Activated CD4-positive, alpha-beta T cell treated with anti-CD3 and anti-CD28 coated beads for 4 hours (primary cell): Measurements from ENCODE around the gene TPST1.
"Not testable (repeated sequence)": the region's sequence is repeated elsewhere in the genome, so short reads cannot be mapped to it uniquely, and the experiment has no call there.

ENCODE experiments used
- DNase-seq, 2 donors: peaks; one replicate each; pipeline ENCODE4 v3.0.0-alpha.2; 2020

Gene TPST1

DNA sequence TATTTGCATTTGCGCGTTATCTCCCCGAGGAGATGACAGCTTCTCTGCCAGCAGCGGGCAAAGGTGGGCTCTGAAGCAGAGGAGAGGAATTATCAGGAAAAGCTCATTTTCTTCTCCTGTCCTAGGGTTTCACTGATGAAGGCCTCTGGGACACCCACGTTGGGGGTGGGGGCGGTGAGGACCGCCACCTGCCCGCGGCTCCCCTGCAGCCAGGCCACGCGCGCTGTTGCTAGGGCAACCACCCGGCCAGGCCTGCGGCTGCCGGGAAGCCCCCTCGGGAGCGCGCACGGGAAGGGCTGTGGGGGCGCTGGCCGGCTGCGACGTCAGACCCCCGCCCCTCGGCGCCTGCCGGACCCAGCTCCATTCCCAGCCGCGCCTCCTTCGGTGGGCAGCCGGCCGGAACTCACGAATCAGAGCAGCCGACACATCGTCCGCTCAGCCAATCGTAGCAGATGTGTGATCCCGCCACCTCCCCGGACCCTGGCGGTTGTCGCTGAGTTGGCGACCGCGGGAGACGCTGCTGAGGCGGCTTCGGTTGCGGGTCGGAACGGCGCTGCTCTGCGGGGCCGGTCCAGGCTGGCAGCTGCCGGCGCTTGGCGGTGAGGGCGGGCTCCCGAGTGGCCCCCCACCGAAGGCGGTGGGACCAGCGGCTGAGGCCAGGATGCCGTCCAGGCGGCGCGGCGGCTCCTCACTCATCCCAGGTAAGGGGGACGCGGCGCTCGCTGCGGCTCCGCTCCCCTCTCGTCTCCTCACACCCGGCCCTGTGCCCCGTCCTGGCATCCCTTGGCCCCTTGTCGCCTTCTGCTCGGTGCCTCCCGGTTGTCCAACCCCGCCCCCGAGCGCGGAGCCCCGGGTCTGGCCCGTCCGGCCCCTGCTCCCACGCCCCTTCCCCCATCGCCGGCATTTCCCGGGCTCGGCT lies at the start of gene TPST1:
Gene TPST1 (plus strand): TSS at position 513 of the 919 bp plus-strand sequence. CDS start 35,092 bp downstream, outside the sequence.
- peak; percentile 68 to 72 for DNase-seq

GRCh38 chr7:66156035-66156434 lies 49.1 kb upstream of the TPST1 start:
- DNase-seq: not testable (repeated sequence)

DNA sequence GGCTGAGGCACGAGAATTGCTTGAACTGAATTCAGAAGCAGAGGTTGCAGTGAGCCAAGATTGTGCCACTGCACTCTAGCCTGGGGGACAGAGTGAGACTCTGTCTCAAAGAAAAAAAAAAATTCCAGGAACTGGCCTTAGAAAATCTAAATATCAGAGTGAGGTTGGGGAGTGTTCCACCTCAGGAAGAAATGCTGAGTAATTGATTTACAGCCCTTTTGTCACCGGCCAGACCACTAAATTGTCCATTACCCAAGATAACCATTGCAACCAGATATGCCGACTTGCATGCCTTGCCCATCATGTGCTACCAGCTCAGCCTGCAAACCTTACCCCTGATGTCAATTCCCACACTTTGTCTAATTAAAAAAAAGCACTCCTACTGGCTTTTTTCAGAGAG lies 48.1 kb upstream of the TPST1 start:
- no peak for DNase-seq

DNA sequence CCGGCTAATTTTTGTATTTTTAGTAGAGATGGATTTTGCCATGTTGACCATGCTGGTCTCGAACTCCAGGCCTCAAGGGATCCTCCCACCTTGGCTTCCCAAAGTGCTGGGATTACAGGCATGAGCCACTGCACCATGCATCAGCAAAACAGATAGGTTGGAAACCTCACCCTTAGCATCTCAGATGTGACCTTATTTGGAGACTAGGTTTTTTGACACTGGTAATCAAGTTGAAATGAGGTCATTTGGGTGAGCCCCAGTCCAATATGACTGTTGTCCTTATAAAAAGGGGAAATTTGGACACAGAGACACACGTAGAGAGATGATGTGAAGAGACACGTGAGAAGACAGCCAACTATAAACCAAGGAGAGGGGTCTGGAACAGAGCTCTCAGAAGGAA lies 42.5 kb upstream of the TPST1 start:
- no peak for DNase-seq

- DNase-seq: no peak
Measured at GRCh38 chr7:66163186-66163610, 41.9 kb upstream of the TPST1 start.

DNA sequence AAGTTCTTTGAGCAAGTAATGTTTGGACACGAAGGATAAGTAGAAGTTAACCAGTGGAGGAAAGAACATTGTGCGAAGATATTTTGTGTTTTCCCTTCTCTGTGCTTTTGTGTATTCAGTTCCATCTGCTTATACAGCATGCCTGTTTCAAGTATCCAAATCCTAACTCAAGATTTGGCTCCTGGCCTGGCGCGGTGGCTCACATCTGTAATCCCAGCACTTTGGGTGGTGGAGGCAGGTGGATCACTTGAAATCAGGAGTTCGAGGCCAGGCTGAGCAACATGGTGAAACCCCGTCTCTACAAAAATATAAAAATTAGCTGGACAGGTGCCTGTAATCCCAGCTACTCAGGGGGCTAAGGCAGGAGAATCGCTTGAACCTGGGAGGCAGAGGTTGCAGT lies 40.8 kb upstream of the TPST1 start:
- no peak for DNase-seq

- DNase-seq: no peak
Measured at GRCh38 chr7:66167773-66168387, 37.3 kb upstream of the TPST1 start.

DNA sequence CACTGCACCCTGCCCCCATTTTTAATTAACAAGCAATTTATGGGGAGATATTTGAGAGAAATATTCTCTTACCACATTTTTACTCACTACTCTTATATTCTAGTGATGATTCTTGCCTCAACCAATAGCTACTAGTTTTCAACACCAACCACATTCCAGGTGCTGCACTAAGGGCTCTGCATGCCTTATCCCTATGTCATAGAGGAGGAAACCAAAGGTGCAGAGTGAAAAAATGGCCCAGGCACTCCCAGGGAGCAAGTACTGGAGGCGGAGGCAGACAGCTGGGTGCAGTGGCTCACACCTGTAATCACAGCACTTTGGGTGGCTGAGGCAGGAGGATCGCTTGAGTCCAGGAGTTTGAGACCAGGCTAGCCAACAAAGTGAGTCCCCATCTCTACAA lies 35.5 kb upstream of the TPST1 start:
- DNase-seq: no peak

GRCh38 chr7:66170309-66171231 lies 34.6 kb upstream of the TPST1 start:
- no peak for DNase-seq

DNA sequence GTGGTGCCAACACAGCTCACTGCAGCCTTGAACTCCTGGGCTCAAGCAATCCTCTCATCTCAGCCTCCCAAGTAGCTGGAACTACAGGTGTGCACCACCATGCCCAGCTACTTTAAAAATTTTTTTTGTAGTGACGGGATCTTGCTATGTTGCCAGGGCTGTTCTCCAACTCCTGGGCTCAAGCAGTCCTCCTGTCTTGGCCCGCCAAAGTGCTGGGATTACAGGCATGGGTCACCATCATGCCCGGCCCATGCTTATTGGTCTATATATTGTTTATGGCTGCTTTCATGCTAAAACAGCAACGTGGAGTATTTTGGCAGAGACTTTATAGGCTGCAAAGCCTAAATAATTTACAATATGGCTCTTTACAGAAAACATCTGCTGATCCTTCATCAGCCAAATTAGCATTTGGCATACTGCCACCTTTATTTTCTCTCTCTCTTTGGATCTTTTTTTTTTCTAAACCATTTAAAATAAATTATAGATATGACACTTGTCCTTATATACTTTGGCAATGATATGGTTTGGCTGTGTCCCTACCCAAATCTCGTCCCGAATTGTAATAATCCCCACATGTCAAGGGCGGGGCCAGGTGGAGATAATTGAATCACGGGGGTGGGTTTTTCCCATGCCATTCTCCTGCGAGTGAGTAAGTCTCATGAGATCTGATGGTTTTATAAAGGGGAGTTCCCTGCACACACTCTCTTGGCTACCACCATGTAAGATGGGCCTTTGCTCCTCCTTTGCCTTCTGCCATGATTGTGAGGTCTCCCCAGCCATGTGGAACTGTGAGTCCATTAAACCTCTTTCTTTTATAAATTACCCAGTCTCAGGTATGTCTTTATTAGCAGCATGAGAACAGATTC lies 32.4 kb upstream of the TPST1 start:
- DNase-seq: not testable (repeated sequence)

- DNase-seq: no peak
Measured at GRCh38 chr7:66173856-66174255, 31.3 kb upstream of the TPST1 start.

DNA sequence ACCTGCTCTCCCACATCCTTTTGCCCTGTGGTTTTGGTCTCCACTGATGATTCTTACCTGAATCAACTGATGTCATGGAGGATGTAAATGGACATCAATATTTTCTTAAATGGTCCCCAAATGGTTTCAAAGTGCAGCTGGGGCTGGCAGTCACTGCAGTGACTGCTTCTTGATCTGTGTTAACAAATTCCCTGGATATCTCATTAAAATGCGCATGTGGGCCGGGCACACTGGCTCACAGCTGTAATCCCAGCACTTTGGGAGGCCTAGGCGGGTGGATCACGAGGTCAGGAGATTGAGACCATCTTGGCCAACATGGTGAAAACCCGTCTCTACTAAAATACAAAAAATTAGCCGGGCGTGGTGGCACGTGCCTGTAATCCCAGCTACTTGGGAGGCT lies 30.1 kb upstream of the TPST1 start:
- DNase-seq: not testable (repeated sequence)

DNA sequence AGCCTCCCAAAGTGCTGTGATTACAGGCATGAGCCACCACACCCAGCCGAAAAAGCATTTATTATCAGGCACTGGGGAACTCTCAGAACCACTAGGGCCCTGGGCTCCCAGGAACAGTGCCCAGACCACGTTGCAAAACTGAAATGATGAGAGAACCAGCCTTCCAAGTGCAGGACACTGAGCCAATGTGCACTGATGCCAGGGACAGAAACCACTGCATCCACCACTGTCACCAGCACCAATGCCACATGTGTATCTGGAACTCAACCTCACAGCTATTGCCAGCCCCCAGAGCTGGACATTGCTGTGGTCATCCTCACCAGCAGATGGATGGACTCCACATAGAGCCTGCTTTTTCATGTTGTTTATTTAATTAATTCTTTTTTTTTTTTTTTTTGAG lies 28.2 kb upstream of the TPST1 start:
- no peak for DNase-seq

- no peak for DNase-seq
Measured at GRCh38 chr7:66178258-66178657, 26.9 kb upstream of the TPST1 start.

GRCh38 chr7:66181329-66181728 lies 23.8 kb upstream of the TPST1 start:
- DNase-seq: no peak

GRCh38 chr7:66181845-66182244 lies 23.3 kb upstream of the TPST1 start:
- DNase-seq: no peak

DNA sequence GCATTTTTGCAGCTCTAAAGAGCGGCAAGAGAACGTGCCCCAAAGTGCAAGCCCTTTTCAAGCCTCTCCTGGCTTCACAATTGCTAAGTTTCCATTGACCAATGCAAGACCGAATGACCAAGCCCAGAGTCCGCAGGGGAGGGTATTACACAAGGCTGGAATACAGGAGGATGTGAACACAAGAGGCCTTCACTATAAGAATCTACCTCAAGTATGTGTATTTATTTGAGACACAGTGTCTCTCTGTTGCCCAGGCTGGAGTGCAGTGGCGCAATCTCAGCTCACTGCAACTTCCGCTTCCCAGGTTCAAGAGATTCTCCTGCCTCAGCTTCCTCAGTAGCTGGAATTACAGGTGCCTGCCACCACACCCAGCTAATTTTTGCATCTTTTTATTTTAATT lies 22.2 kb upstream of the TPST1 start:
- no peak for DNase-seq

GRCh38 chr7:66183700-66184099 lies 21.4 kb upstream of the TPST1 start:
- DNase-seq: no peak

- no peak for DNase-seq
Measured at GRCh38 chr7:66185680-66186187, 19.4 kb upstream of the TPST1 start.

- DNase-seq: no peak
Measured at GRCh38 chr7:66186991-66187390, 18.1 kb upstream of the TPST1 start.

DNA sequence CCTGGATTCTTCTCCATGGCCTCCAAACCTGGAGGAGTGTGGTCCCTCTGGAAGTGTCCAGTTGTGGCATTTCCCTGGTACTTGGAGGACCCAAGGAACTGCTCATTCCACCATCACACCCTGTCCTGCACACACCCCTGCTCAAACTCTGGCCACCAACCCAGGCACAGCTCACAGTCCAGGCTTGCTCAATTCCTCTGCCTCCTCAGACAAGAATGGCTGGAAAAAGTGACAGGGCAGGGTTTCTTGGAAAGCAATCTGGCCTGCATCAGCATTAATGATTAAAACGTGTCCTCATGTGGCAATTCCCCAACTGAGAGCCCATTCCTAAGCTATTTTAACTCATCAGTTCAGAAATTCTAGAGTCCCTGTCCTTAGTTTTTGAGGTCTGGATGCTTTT lies 17.2 kb upstream of the TPST1 start:
- no peak for DNase-seq

GRCh38 chr7:66188645-66189044 lies 16.5 kb upstream of the TPST1 start:
- no peak for DNase-seq
